ENCODE measurements around the gene SORCS3. TPM values are rescaled to one million over a fixed set of nuclear protein-coding genes. Genes with fewer than 3 reads are reported as not detected.

SORCS3 gene
- total and polyA plus RNA-seq, 9 of the 15 experiments (the other 6 are each of a cell fraction or from before 2014, with no cell fraction given): not detected

GRCh38 chr10:104658067-104658466 lies 17.0 kb downstream of the SORCS3 start:
- no peaks in the 10 kb centered on the region for H3K27me3 ChIP-seq (ENCODE audit: control insufficient read depth in 2 of 2, insufficient read depth in 2 of 2, low read length in 2 of 2)
- H3K36me3 ChIP-seq (ENCODE audit: control insufficient read depth, insufficient read depth, low read length): no peaks in the 10 kb centered on the region
- H3K9ac ChIP-seq (ENCODE audit: insufficient read depth in 1 of 2, low read depth in 2 of 2, low read length in 2 of 2): no peak overlapping the region
- intact Hi-C loops (cut with micrococcal nuclease): no loop called here
- ChIA-PET CTCF (ENCODE audit: low intra/inter-chr PET ratio) (no interaction called here), POLR2A (no interaction called here)
- H3K9me1 ChIP-seq (ENCODE audit: control insufficient read depth, insufficient read depth, low read length): no peaks in the 10 kb centered on the region
- no peak overlapping the region for H3K4me2 ChIP-seq (ENCODE audit: insufficient read depth, low read length)
- DNase-seq (ENCODE audit: extremely low read depth in 1 of 4, low spot score in 3 of 4) (no peak), FAIRE-seq (no peak), ATAC-seq (no peak)
- BruUV-seq (replicated peaks): no TSS peak
- no peak overlapping the region for H3K4me3 ChIP-seq
- H3K9me3 ChIP-seq (replicated peaks; ENCODE audit: control insufficient read depth, insufficient read depth, low read depth, low read length): no peaks in the 10 kb centered on the region
- H2AFZ ChIP-seq (ENCODE audit: low read depth, low read length): no peak overlapping the region
- no peaks in the 10 kb centered on the region for H4K20me1 ChIP-seq (replicated peaks; ENCODE audit: control insufficient read depth, insufficient read depth, low read length)
- no peak overlapping the region for H3K27ac ChIP-seq (ENCODE audit: extremely low read depth, low read depth, low read length)
- no peaks in the 10 kb centered on the region for H3K79me2 ChIP-seq (ENCODE audit: control insufficient read depth, insufficient read depth, low read length)
- in situ Hi-C loops (cut with MboI): no loop called here
- 0% methylated on average over 1 of the region's 1 CpG for WGBS (ENCODE audit: insufficient coverage, low coverage, missing lambda C conversion rate)
- no peaks in the 10 kb centered on the region for H3K4me1 ChIP-seq (replicated peaks in 1 of 2; ENCODE audit: control insufficient read depth in 2 of 2, insufficient read depth in 2 of 2, low read length in 2 of 2)
- no peak for TF ChIP-seq ETS1 (conservative IDR thresholded peaks at IDR 0.05; ENCODE audit: control insufficient read depth, low read depth, low read length)
- no peak for TF ChIP-seq FOXP4 (CRISPR knock-in tag; IDR thresholded peaks at IDR 0.05; ENCODE audit: borderline replicate concordance)
- TF ChIP-seq SRSF1 (IDR thresholded peaks at IDR 0.05; ENCODE audit: low read depth, low read length): no peak
- TF ChIP-seq MBD2 (IDR thresholded peaks at IDR 0.05; ENCODE audit: borderline replicate concordance, low read depth): no peak
- no peak for TF ChIP-seq HMBOX1 (IDR thresholded peaks at IDR 0.05)
- TF ChIP-seq XRCC4 (IDR thresholded peaks at IDR 0.05; ENCODE audit: extremely low read depth, insufficient read depth, insufficient read length): no peak
- TF ChIP-seq HMG20A (CRISPR knock-in tag; conservative IDR thresholded peaks at IDR 0.05): no peak
- TF ChIP-seq PREB (CRISPR knock-in tag; IDR thresholded peaks at IDR 0.05): no peak
- no peak for TF ChIP-seq JUNB (CRISPR knock-in tag; conservative IDR thresholded peaks at IDR 0.05)
- TF ChIP-seq BMI1 (IDR thresholded peaks at IDR 0.05; ENCODE audit: low read length): no peak
- no peak for TF ChIP-seq SIRT6 (IDR thresholded peaks at IDR 0.05; ENCODE audit: low read depth, low read length)
- no peak for TF ChIP-seq SMAD3 (CRISPR knock-in tag; conservative IDR thresholded peaks at IDR 0.05)
- TF ChIP-seq ZNF124 (CRISPR knock-in tag; IDR thresholded peaks at IDR 0.05): no peak
- no peak for TF ChIP-seq SLC30A9 (CRISPR knock-in tag; IDR thresholded peaks at IDR 0.05)
- no peak for TF ChIP-seq ZNF76 (CRISPR knock-in tag; IDR thresholded peaks at IDR 0.05; ENCODE audit: borderline replicate concordance)
- no peak for TF ChIP-seq CTCFL (IDR thresholded peaks at IDR 0.05; ENCODE audit: borderline replicate concordance, insufficient read depth, low read depth, low read length, poor library complexity, severe bottlenecking)

Data from K562 (cell line).